Measurements from ENCODE around the gene C1QTNF3. TPM values are rescaled to one million over a fixed set of nuclear protein-coding genes. Genes with fewer than 3 reads are reported as not detected.

C1QTNF3 gene
- total RNA-seq, 1 donor from 2014 or later, result 1.5 TPM

- H3K9me3 Mint-ChIP-seq (ENCODE audit: low read depth), result peaks cover 2% of the 10 kb centered on the region
- no peak for DNase-seq (ENCODE audit: low spot score)
Observed at GRCh38 chr5:34045023-34045422, 2.0 kb upstream of the C1QTNF3 start.

GRCh38 chr5:34042321-34042720 is 692 bp downstream of the C1QTNF3 start:
- no peak for DNase-seq (ENCODE audit: low spot score)
- Mint-ChIP-seq H3K27ac (ENCODE audit: unreplicated experiment) (no peak overlapping the region), H3K4me1 (ENCODE audit: low read depth) (peaks cover 61% of the 10 kb centered on the region), H3K9me3 (ENCODE audit: low read depth) (no peaks in the 10 kb centered on the region), H3K4me3 (ENCODE audit: unreplicated experiment) (no peak overlapping the region), H3K36me3 (ENCODE audit: low read depth) (no peaks in the 10 kb centered on the region), H3K27me3 (ENCODE audit: low read depth) (no peaks in the 10 kb centered on the region)
- TF ChIP-seq CTCF (IDR thresholded peaks at IDR 0.05), result no peak

More at GRCh38 chr5:34045023-34045422, 2.0 kb upstream of the C1QTNF3 start:
- no peak for TF ChIP-seq CTCF (IDR thresholded peaks at IDR 0.05)
- no peaks in the 10 kb centered on the region for H3K27me3 Mint-ChIP-seq (ENCODE audit: low read depth)
- H3K27ac Mint-ChIP-seq (ENCODE audit: unreplicated experiment), result no peak overlapping the region
- H3K4me3 Mint-ChIP-seq (ENCODE audit: unreplicated experiment), result no peak overlapping the region
- H3K4me1 Mint-ChIP-seq (ENCODE audit: low read depth), result peaks cover 39% of the 10 kb centered on the region
- peaks cover 3% of the 10 kb centered on the region for H3K36me3 Mint-ChIP-seq (ENCODE audit: low read depth)

- Mint-ChIP-seq H3K36me3 (ENCODE audit: low read depth) (no peaks in the 10 kb centered on the region), H3K4me1 (ENCODE audit: low read depth) (peaks cover 64% of the 10 kb centered on the region), H3K27ac (ENCODE audit: unreplicated experiment) (no peak overlapping the region), H3K4me3 (ENCODE audit: unreplicated experiment) (no peak overlapping the region), H3K9me3 (ENCODE audit: low read depth) (no peaks in the 10 kb centered on the region), H3K27me3 (ENCODE audit: low read depth) (no peaks in the 10 kb centered on the region)
- no peak for TF ChIP-seq CTCF (IDR thresholded peaks at IDR 0.05)
- no peak for DNase-seq (ENCODE audit: low spot score)
Observed at GRCh38 chr5:34041247-34041972, 1.6 kb downstream of the C1QTNF3 start.

GRCh38 chr5:34040472-34040871 is 2.5 kb downstream of the C1QTNF3 start:
- TF ChIP-seq CTCF (IDR thresholded peaks at IDR 0.05), result no peak
- Mint-ChIP-seq H3K36me3 (ENCODE audit: low read depth) (no peaks in the 10 kb centered on the region), H3K27me3 (ENCODE audit: low read depth) (no peaks in the 10 kb centered on the region), H3K4me3 (ENCODE audit: unreplicated experiment) (no peak overlapping the region), H3K9me3 (ENCODE audit: low read depth) (no peaks in the 10 kb centered on the region), H3K27ac (ENCODE audit: unreplicated experiment) (no peak overlapping the region), H3K4me1 (ENCODE audit: low read depth) (peaks cover 54% of the 10 kb centered on the region)
- DNase-seq (ENCODE audit: low spot score), result no peak

GRCh38 chr5:34039398-34040157 is 3.4 kb downstream of the C1QTNF3 start:
- DNase-seq (ENCODE audit: low spot score), result no peak
- no peak for TF ChIP-seq CTCF (IDR thresholded peaks at IDR 0.05)
- Mint-ChIP-seq H3K36me3 (ENCODE audit: low read depth) (peaks cover 1% of the 10 kb centered on the region), H3K4me1 (ENCODE audit: low read depth) (peaks cover 45% of the 10 kb centered on the region), H3K9me3 (ENCODE audit: low read depth) (no peaks in the 10 kb centered on the region), H3K4me3 (ENCODE audit: unreplicated experiment) (no peak overlapping the region), H3K27me3 (ENCODE audit: low read depth) (no peaks in the 10 kb centered on the region), H3K27ac (ENCODE audit: unreplicated experiment) (no peak overlapping the region)
